GM23338 (cell line): ENCODE measurements around the gene PDK4. TPM values are rescaled to one million over a fixed set of nuclear protein-coding genes. Genes with fewer than 3 reads are reported as not detected.

ENCODE experiments used
- ATAC-seq: fragments of 200-7000 bp; cut with Tn5 transposase; 3 replicates; pipeline ENCODE4 v1.9.1; 2020
- DNase-seq: peaks from one replicate; pipeline ENCODE4 v3.0.0-alpha.2; 2015; ENCODE audit warnings: low spot score
- H2AFZ ChIP-seq: fragments of 200-600 bp; sonication (generic); 2 replicates; pipeline ENCODE4 v1.8.0; 2016; ENCODE audit warnings: antibody characterized with exemption, mild to moderate bottlenecking, moderate library complexity
- H3F3A ChIP-seq: fragments of 200-600 bp; sonication (generic); replicated peaks from 2 replicates; pipeline ENCODE4 v1.8.0; 2017; ENCODE audit warnings: antibody characterized with exemption, mixed run types, low read depth
- H3K27ac ChIP-seq: fragments of 200-600 bp; sonication (generic); 2 replicates; pipeline ENCODE4 v1.6.1; 2016; ENCODE audit warnings: low read depth
- H3K27me3 ChIP-seq: fragments of 200-600 bp; sonication (generic); 2 replicates; pipeline ENCODE4 v1.8.0; 2016; ENCODE audit warnings: mild to moderate bottlenecking, mixed run types, moderate library complexity; ENCODE audit not compliant: insufficient read depth
- H3K36me3 ChIP-seq: fragments of 200-600 bp; sonication (generic); 2 replicates; pipeline ENCODE4 v1.8.0; 2016; ENCODE audit warnings: mild to moderate bottlenecking; ENCODE audit not compliant: insufficient read depth
- H3K4me1 ChIP-seq: fragments of 200-600 bp; sonication (generic); 2 replicates; pipeline ENCODE4 v1.8.0; 2016; ENCODE audit warnings: mild to moderate bottlenecking, moderate library complexity; ENCODE audit not compliant: insufficient read depth
- H3K4me2 ChIP-seq: fragments of 200-600 bp; sonication (generic); 2 replicates; pipeline ENCODE4 v1.7.1; 2017; ENCODE audit warnings: mixed run types
- H3K4me3 ChIP-seq: fragments of 200-600 bp; sonication (generic); 2 replicates; pipeline ENCODE4 v1.6.1; 2016; ENCODE audit warnings: mixed run types
- H3K79me2 ChIP-seq: fragments of 200-600 bp; sonication (generic); replicated peaks from 2 replicates; pipeline ENCODE4 v1.8.0; 2017; ENCODE audit warnings: mild to moderate bottlenecking; ENCODE audit not compliant: insufficient read depth
- H3K9me2 ChIP-seq: fragments of 200-600 bp; sonication (generic); 2 replicates; pipeline ENCODE4 v1.8.0; 2017; ENCODE audit not compliant: insufficient read depth
- H4K20me1 ChIP-seq: fragments of 200-600 bp; sonication (generic); replicated peaks from 2 replicates; pipeline ENCODE4 v1.8.0; 2017; ENCODE audit warnings: mild to moderate bottlenecking; ENCODE audit not compliant: insufficient read depth
- H3K27ac Mint-ChIP-seq: 2 replicates; pipeline ENCODE4 v1.8.0; 2020; ENCODE audit warnings: inconsistent platforms, mild to moderate bottlenecking, moderate library complexity, mixed read lengths
- H3K27me3 Mint-ChIP-seq: 3 replicates; pipeline ENCODE4 v1.8.0; 2022; ENCODE audit warnings: low read depth, mild to moderate bottlenecking, moderate library complexity, mixed read lengths, inconsistent platforms; ENCODE audit not compliant: insufficient read depth, poor library complexity
- H3K36me3 Mint-ChIP-seq: 3 replicates; pipeline ENCODE4 v1.8.0; 2021; ENCODE audit warnings: low read depth, mild to moderate bottlenecking, inconsistent platforms, moderate library complexity, mixed read lengths
- H3K4me1 Mint-ChIP-seq: 3 replicates; pipeline ENCODE4 v1.8.0; 2020; ENCODE audit warnings: mild to moderate bottlenecking, inconsistent platforms, mixed read lengths
- H3K4me3 Mint-ChIP-seq: 3 replicates; pipeline ENCODE4 v1.8.0; 2021; ENCODE audit warnings: moderate library complexity, mild to moderate bottlenecking, inconsistent platforms, mixed read lengths
- H3K9me3 Mint-ChIP-seq: 3 replicates; pipeline ENCODE4 v1.8.0; 2020; ENCODE audit warnings: moderate library complexity, mild to moderate bottlenecking, inconsistent platforms, mixed read lengths
- CREB1 ChIP-seq: fragments of 250-450 bp; sonication (Bioruptor Pico); IDR thresholded peaks from 2 replicates; pipeline ENCODE4 v1.5.0; 2020; ENCODE audit warnings: low read depth, mild to moderate bottlenecking, moderate library complexity
- CTCF ChIP-seq, 2 experiments: fragments of 200-600 bp in 1 of 2; sonication (generic) in 1 of 2; conservative IDR thresholded peaks; 2 replicates each; pipeline versions ENCODE4 v1.5.1 to v1.6.1; 2016 to 2017; ENCODE audit warnings: antibody characterized with exemption in 2 of 2, low read depth in 2 of 2, mild to moderate bottlenecking in 2 of 2, moderate library complexity in 1 of 2
- EZH2 ChIP-seq: fragments of 200-600 bp; sonication (generic); IDR thresholded peaks from one replicate; pipeline ENCODE4 v1.8.0; 2017; ENCODE audit warnings: antibody characterized with exemption, mild to moderate bottlenecking, low read depth; ENCODE audit not compliant: unreplicated experiment
- EZH2phosphoT487 ChIP-seq: fragments of 200-600 bp; sonication (generic); IDR thresholded peaks from one replicate; pipeline ENCODE4 v1.8.1; 2018; ENCODE audit warnings: antibody characterized with exemption; ENCODE audit not compliant: unreplicated experiment
- JUNB ChIP-seq: IDR thresholded peaks from one replicate; pipeline ENCODE4 v1.6.1; 2016; ENCODE audit warnings: antibody characterized with exemption; ENCODE audit not compliant: unreplicated experiment
- NANOG ChIP-seq: IDR thresholded peaks from 2 replicates; pipeline ENCODE4 v1.6.1; 2016; ENCODE audit warnings: antibody characterized with exemption, borderline replicate concordance
- POLR2AphosphoS5 ChIP-seq: IDR thresholded peaks from 2 replicates; pipeline ENCODE4 v1.6.1; 2016; ENCODE audit warnings: antibody characterized with exemption, low read depth
- REST ChIP-seq: IDR thresholded peaks from one replicate; pipeline ENCODE4 v1.6.1; 2018; ENCODE audit warnings: antibody characterized with exemption; ENCODE audit not compliant: unreplicated experiment
- STAT1 ChIP-seq: IDR thresholded peaks from one replicate; pipeline ENCODE4 v1.6.1; 2016; ENCODE audit warnings: antibody characterized with exemption; ENCODE audit not compliant: unreplicated experiment
- ZNF114 ChIP-seq: fragments of 250-450 bp; sonication (Bioruptor Pico); IDR thresholded peaks from 2 replicates; pipeline ENCODE4 v1.5.0; 2020; ENCODE audit warnings: mild to moderate bottlenecking, moderate library complexity
- ZNF331 ChIP-seq: fragments of 250-450 bp; sonication (Bioruptor Pico); IDR thresholded peaks from 2 replicates; pipeline ENCODE4 v1.5.0; 2020; ENCODE audit warnings: low read depth, mild to moderate bottlenecking, moderate library complexity
- ZNF462 ChIP-seq: fragments of 250-450 bp; sonication (Bioruptor Pico); IDR thresholded peaks from 2 replicates; pipeline ENCODE4 v1.5.0; 2020; ENCODE audit warnings: mild to moderate bottlenecking, moderate library complexity
- polyA plus RNA-seq: library from polyadenylated mRNA; unstranded; fragments of >200 nt; fragmentation: Nextera tagmentation; extraction: Ambion mirVana; gene quantifications from 2 replicates; pipeline ENCODE4 v1.2.1, GENCODE V29; 2016
- total RNA-seq: library from RNA; depleted of rRNA; stranded (reverse); fragments of >200 nt; shearing (Covaris generic); gene quantifications from 2 replicates; pipeline ENCODE4 v1.2.3, GENCODE V29; 2014
- TF ChIP-seq, protein P1 (sequence below): IDR thresholded peaks from 2 replicates; pipeline ENCODE4 v1.6.1; 2016; ENCODE audit warnings: antibody characterized with exemption

PDK4 gene
- total and polyA plus RNA-seq, 2 experiments from 2014 or later: 0.32 TPM; not detected in 1

- Histone ChIP-seq H3K4me3 (no peak overlapping the region), H3K4me1 (peaks cover 5% of the 10 kb centered on the region; the same call in 1 of the 2 replicates), H3K36me3 (no peaks in the 10 kb centered on the region), H3K27me3 (peaks cover 27% of the 10 kb centered on the region), H3K79me2 (no peaks in the 10 kb centered on the region), H4K20me1 (no peaks in the 10 kb centered on the region), H3K9me2 (no peaks in the 10 kb centered on the region), H3F3A (no peaks in the 10 kb centered on the region), H3K27ac (no peak overlapping the region), H2AFZ (no peak overlapping the region), H3K4me2 (no peak overlapping the region)
- ATAC-seq (no peak), DNase-seq (no peak)
- TF ChIP-seq EZH2 (no peak), NANOG (no peak), ZNF114 (CRISPR knock-in tag) (no peak), EZH2phosphoT487 (no peak), CTCF (conservative IDR thresholded peaks at IDR 0.05; ENCODE audit: low read depth in 2 of 2) (no peak), CREB1 (no peak), JUNB (no peak), REST (no peak), POLR2AphosphoS5 (no peak), ZNF462 (CRISPR knock-in tag) (no peak), STAT1 (no peak), ZNF331 (CRISPR knock-in tag) (no peak)
- TF ChIP-seq, protein P1, sequence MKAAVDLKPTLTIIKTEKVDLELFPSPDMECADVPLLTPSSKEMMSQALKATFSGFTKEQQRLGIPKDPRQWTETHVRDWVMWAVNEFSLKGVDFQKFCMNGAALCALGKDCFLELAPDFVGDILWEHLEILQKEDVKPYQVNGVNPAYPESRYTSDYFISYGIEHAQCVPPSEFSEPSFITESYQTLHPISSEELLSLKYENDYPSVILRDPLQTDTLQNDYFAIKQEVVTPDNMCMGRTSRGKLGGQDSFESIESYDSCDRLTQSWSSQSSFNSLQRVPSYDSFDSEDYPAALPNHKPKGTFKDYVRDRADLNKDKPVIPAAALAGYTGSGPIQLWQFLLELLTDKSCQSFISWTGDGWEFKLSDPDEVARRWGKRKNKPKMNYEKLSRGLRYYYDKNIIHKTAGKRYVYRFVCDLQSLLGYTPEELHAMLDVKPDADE: no peak
- Mint-ChIP-seq H3K27ac (no peak overlapping the region), H3K4me3 (no peak overlapping the region), H3K4me1 (peaks cover 8% of the 10 kb centered on the region), H3K27me3 (peaks cover 21% of the 10 kb centered on the region), H3K36me3 (no peaks in the 10 kb centered on the region; the same call in 2 of the 3 replicates), H3K9me3 (no peaks in the 10 kb centered on the region)
Measured at GRCh38 chr7:95598511-95598910, 2.2 kb upstream of the PDK4 start.
